Liver (tissue), 9 donors: ENCODE results near the gene FRZB. TPM values are rescaled to one million over a fixed set of nuclear protein-coding genes. Genes with fewer than 3 reads are reported as not detected.
"Not testable (repeated sequence)": the region's sequence is repeated elsewhere in the genome, so short reads cannot be mapped to it uniquely, and the experiment has no call there.

ENCODE experiments used
- DNase-seq: peaks from one replicate; pipeline ENCODE4 v3.0.0-alpha.2; 2017; ENCODE audit warnings: low spot score
- H3K27ac ChIP-seq, 2 donors: one replicate each; pipeline ENCODE4 v1.7.0; 2013; ENCODE audit warnings: inconsistent platforms in 2 of 2, low read length in 2 of 2, control low read depth in 1 of 2, low read depth in 1 of 2, mild to moderate bottlenecking in 1 of 2
- H3K27me3 ChIP-seq, 4 donors: one replicate each; pipeline versions ENCODE4 v1.6.1 to v1.7.0; 2013; ENCODE audit warnings: low read length in 3 of 4, inconsistent platforms in 1 of 4, mild to moderate bottlenecking in 1 of 4, moderate library complexity in 1 of 4; ENCODE audit not compliant: control insufficient read depth in 4 of 4, insufficient read depth in 4 of 4
- H3K36me3 ChIP-seq, 4 donors: one replicate each; pipeline versions ENCODE4 v1.6.1 to v1.7.0; 2013; ENCODE audit warnings: low read length in 3 of 4, mild to moderate bottlenecking in 3 of 4, low read depth in 1 of 4, moderate library complexity in 1 of 4; ENCODE audit not compliant: control insufficient read depth in 4 of 4, insufficient read depth in 3 of 4
- H3K4me1 ChIP-seq, 4 donors: one replicate each; pipeline versions ENCODE4 v1.6.1 to v1.7.0; 2013; ENCODE audit warnings: low read length in 3 of 4, mild to moderate bottlenecking in 3 of 4, moderate library complexity in 1 of 4; ENCODE audit not compliant: control insufficient read depth in 4 of 4, insufficient read depth in 4 of 4
- H3K4me3 ChIP-seq, 3 donors: one replicate each; pipeline versions ENCODE4 v1.6.1 to v1.7.0; 2013; ENCODE audit warnings: low read length in 3 of 3, control low read depth in 1 of 3, low read depth in 1 of 3, mild to moderate bottlenecking in 1 of 3
- H3K9ac ChIP-seq, 2 donors: one replicate each; pipeline ENCODE4 v1.7.0; 2013; ENCODE audit warnings: low read length in 2 of 2, mild to moderate bottlenecking in 2 of 2, moderate library complexity in 2 of 2, control low read depth in 1 of 2, low read depth in 1 of 2
- H3K9me3 ChIP-seq, 4 donors: one replicate each; pipeline versions ENCODE4 v1.6.1 to v1.7.0; 2013; ENCODE audit warnings: low read length in 3 of 4; ENCODE audit not compliant: control insufficient read depth in 4 of 4
- HNF4A ChIP-seq, 2 donors: conservative IDR thresholded peaks; 2 replicates each; pipeline ENCODE4 v1.6.1; 2016; ENCODE audit warnings: antibody characterized with exemption in 2 of 2, mild to moderate bottlenecking in 2 of 2
- JUND ChIP-seq, 2 donors: IDR thresholded peaks; 2 replicates each; pipeline ENCODE4 v1.6.1; 2016; ENCODE audit warnings: antibody characterized with exemption in 2 of 2
- RAD21 ChIP-seq, 2 donors: IDR thresholded peaks; 2 replicates each; pipeline ENCODE4 v1.6.1; 2016; ENCODE audit warnings: antibody characterized with exemption in 2 of 2, mild to moderate bottlenecking in 2 of 2
- TAF1 ChIP-seq: conservative IDR thresholded peaks from 2 replicates; pipeline ENCODE4 v1.6.1; 2016; ENCODE audit warnings: antibody characterized with exemption, mild to moderate bottlenecking
- WGBS: extraction: QIAGEN DNeasy Blood & Tissue Kit; methylation state at CpG from one replicate; pipeline ENCODE4 v1.1.7; 2013; 5-methylcytosine and 5-hydroxymethylcytosine counted together
- polyA plus RNA-seq, 2 donors: library from polyadenylated mRNA; stranded (reverse) in 1 of 2; unstranded in 1 of 2; fragments of 200-250 nt in 1 of 2; fragments of >200 nt in 1 of 2; fragmentation: Nextera tagmentation in 1 of 2; extraction: Ambion mirVana in 1 of 2; gene quantifications; one replicate each; pipeline versions ENCODE4 v1.2.1 to v1.2.3, GENCODE V29; 2013 to 2015
- total RNA-seq, 2 donors: library from RNA; depleted of rRNA; stranded (reverse); fragments of >200 nt; gene quantifications; one replicate each; pipeline ENCODE4 v1.2.3, GENCODE V29; 2014
- TF ChIP-seq, protein P1 (sequence below): IDR thresholded peaks from 2 replicates; pipeline ENCODE4 v1.6.1; 2016; ENCODE audit warnings: antibody characterized with exemption
- donor health status: healthy.
- donor health status: healthy.
- donor health status: healthy.
- donor health status: healthy.
- donor health status: healthy.

The FRZB gene
- total and polyA plus RNA-seq, 4 donors, result 0.17 to 1.0 (median 0.54) TPM

- H3K27ac ChIP-seq, H3K9me3 ChIP-seq, H3K4me1 ChIP-seq, DNase-seq, H3K9ac ChIP-seq, H3K27me3 ChIP-seq, H3K4me3 ChIP-seq, H3K36me3 ChIP-seq: not testable (repeated sequence)
- 80% methylated on average over 1 of the region's 1 CpG for WGBS
These were observed 13.7 kb upstream of the FRZB start for GRCh38 chr2:182880100-182880499.

GRCh38 chr2:182876653-182877052 lies 10.2 kb upstream of the FRZB start:
- not testable (repeated sequence) for H3K4me1 ChIP-seq, H3K4me3 ChIP-seq, H3K9ac ChIP-seq, H3K27ac ChIP-seq, DNase-seq, H3K27me3 ChIP-seq, H3K9me3 ChIP-seq, H3K36me3 ChIP-seq
- WGBS, result 50% methylated on average over 1 of the region's 1 CpG
- TF ChIP-seq HNF4A (conservative IDR thresholded peaks at IDR 0.05), result peak; percentile 33 to 75

DNA sequence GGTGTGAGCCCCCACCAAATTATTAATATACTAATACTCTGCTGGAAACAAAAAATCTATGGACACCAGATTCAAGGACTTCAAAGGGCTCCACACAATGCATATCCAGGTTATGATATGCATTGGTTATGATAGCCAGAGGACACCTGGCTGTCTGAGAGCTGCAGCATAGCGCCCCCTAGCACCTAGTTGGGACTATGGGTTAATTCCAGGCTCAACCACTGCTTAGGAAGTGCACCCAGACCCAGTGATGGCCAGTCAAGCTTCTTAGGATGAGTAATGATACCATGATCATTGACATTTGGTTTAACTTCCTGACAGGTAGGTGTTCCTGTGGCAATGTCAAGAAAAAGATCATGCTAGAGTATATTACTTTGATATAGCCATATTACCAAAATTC lies 3.8 kb upstream of the FRZB start:
- 6% methylated on average over 1 of the region's 1 CpG for WGBS
- no peak overlapping the region for H3K9ac ChIP-seq
- DNase-seq, result no peak
- no peaks in the 10 kb centered on the region for H3K9me3 ChIP-seq
- TF ChIP-seq JUND (IDR thresholded peaks at IDR 0.05) (no peak), RAD21 (IDR thresholded peaks at IDR 0.05) (peak in 1 of 2 donors; percentile 8)
- no peak overlapping the region for H3K4me3 ChIP-seq
- H3K4me1 ChIP-seq, result peaks cover 6 to 14% (median 10%) of the 10 kb centered on the region in 4 donors
- H3K27me3 ChIP-seq, result no peaks in the 10 kb centered on the region
- no peak overlapping the region for H3K27ac ChIP-seq
- no peaks in the 10 kb centered on the region for H3K36me3 ChIP-seq

- no peak for DNase-seq
- Histone ChIP-seq H3K27ac (no peak overlapping the region), H3K4me1 (peaks cover 6 to 14% (median 10%) of the 10 kb centered on the region in 4 donors), H3K36me3 (no peaks in the 10 kb centered on the region), H3K9ac (no peak overlapping the region), H3K4me3 (no peak overlapping the region), H3K9me3 (no peaks in the 10 kb centered on the region), H3K27me3 (no peaks in the 10 kb centered on the region)
- WGBS, result 75% methylated on average over 6 of the region's 6 CpGs
- no peak for TF ChIP-seq RAD21 (IDR thresholded peaks at IDR 0.05)
- no peak for TF ChIP-seq TAF1
These were observed 1.8 kb upstream of the FRZB start for GRCh38 chr2:182868054-182868796.

DNA sequence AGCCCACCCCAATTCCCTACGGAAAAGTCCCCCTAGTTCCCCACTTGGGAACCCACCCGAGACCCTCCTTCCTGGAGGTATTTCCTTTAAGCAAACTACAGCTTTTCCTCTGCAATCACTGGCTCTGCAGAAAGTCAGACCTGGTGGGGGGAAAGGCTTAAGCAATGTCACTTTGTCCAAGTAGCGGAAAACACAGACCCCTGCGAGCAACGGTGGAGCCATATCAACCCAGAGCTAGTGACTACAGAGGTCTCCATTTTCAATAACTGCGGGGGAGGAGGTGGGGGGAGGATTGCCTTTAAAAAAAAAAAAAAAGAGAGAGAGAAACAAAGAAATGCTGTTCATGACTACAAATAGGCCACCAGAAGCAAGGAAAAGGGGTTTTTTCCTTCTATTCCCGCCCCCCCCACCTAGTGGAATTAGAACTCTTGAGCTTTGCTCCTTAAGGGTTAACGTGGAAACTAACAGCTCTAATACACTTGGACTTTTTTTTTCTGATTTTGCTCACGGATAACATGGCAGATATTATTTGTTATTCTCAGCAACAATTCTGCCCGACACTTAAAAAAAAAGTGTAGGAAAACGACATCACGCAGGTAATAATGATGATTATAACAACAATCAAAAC lies 1.1 kb upstream of the FRZB start:
- DNase-seq, result no peak
- H3K36me3 ChIP-seq, result no peaks in the 10 kb centered on the region
- H3K4me1 ChIP-seq, result peaks cover 6 to 14% (median 10%) of the 10 kb centered on the region in 4 donors
- H3K9ac ChIP-seq, result no peak overlapping the region
- no peaks in the 10 kb centered on the region for H3K9me3 ChIP-seq
- peak overlapping the region in 2 of 3 donors; percentile 28 to 44 for H3K4me3 ChIP-seq
- peak in 1 of 2 donors; percentile 0 for TF ChIP-seq RAD21 (IDR thresholded peaks at IDR 0.05)
- TF ChIP-seq, protein P1, sequence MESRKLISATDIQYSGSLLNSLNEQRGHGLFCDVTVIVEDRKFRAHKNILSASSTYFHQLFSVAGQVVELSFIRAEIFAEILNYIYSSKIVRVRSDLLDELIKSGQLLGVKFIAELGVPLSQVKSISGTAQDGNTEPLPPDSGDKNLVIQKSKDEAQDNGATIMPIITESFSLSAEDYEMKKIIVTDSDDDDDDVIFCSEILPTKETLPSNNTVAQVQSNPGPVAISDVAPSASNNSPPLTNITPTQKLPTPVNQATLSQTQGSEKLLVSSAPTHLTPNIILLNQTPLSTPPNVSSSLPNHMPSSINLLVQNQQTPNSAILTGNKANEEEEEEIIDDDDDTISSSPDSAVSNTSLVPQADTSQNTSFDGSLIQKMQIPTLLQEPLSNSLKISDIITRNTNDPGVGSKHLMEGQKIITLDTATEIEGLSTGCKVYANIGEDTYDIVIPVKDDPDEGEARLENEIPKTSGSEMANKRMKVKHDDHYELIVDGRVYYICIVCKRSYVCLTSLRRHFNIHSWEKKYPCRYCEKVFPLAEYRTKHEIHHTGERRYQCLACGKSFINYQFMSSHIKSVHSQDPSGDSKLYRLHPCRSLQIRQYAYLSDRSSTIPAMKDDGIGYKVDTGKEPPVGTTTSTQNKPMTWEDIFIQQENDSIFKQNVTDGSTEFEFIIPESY, result no peak
- 53% methylated on average over 12 of the region's 12 CpGs for WGBS
- no peak overlapping the region for H3K27ac ChIP-seq
- no peaks in the 10 kb centered on the region for H3K27me3 ChIP-seq
